Embryonic facial prominence (tissue), 1 donor: ENCODE results near the gene NOP14.

ENCODE experiments used
- DNase-seq: peaks from one replicate; pipeline ENCODE4 v3.0.0-alpha.2; 2016; ENCODE audit errors: extremely low spot score

Gene NOP14

GRCh38 chr4:2914256-2915126 lies 48.7 kb downstream of the NOP14 start:
- DNase-seq = no peak

GRCh38 chr4:2913168-2913567 lies 50.0 kb downstream of the NOP14 start:
- DNase-seq = no peak

GRCh38 chr4:2911868-2912267 lies 51.3 kb downstream of the NOP14 start:
- no peak for DNase-seq

GRCh38 chr4:2910409-2910808 lies 52.8 kb downstream of the NOP14 start:
- no peak for DNase-seq

GRCh38 chr4:2909583-2909982 lies 53.6 kb downstream of the NOP14 start:
- DNase-seq = no peak

GRCh38 chr4:2908686-2909085 lies 54.5 kb downstream of the NOP14 start:
- no peak for DNase-seq

- DNase-seq = no peak
Measured at GRCh38 chr4:2907706-2908293, 55.4 kb downstream of the NOP14 start.

GRCh38 chr4:2907226-2907625 lies 56.0 kb downstream of the NOP14 start:
- no peak for DNase-seq

- DNase-seq = no peak
Measured at GRCh38 chr4:2906218-2906617, 57.0 kb downstream of the NOP14 start.

- no peak for DNase-seq
Measured at GRCh38 chr4:2905544-2905943, 57.7 kb downstream of the NOP14 start.

GRCh38 chr4:2902126-2902525 lies 61.1 kb downstream of the NOP14 start:
- DNase-seq = no peak

GRCh38 chr4:2901186-2901585 lies 62.0 kb downstream of the NOP14 start:
- no peak for DNase-seq

- DNase-seq = no peak
Measured at GRCh38 chr4:2900741-2901140, 62.5 kb downstream of the NOP14 start.

GRCh38 chr4:2898001-2898400 lies 65.2 kb downstream of the NOP14 start:
- no peak for DNase-seq

- DNase-seq = no peak
Measured at GRCh38 chr4:2893772-2894171, 69.4 kb downstream of the NOP14 start.

- DNase-seq = no peak
Measured at GRCh38 chr4:2891294-2891693, 71.9 kb downstream of the NOP14 start.

- DNase-seq = no peak
Measured at GRCh38 chr4:2888886-2889285, 74.3 kb downstream of the NOP14 start.
